Measurements from ENCODE around the gene RNU5D-1.

Gene RNU5D-1

DNA sequence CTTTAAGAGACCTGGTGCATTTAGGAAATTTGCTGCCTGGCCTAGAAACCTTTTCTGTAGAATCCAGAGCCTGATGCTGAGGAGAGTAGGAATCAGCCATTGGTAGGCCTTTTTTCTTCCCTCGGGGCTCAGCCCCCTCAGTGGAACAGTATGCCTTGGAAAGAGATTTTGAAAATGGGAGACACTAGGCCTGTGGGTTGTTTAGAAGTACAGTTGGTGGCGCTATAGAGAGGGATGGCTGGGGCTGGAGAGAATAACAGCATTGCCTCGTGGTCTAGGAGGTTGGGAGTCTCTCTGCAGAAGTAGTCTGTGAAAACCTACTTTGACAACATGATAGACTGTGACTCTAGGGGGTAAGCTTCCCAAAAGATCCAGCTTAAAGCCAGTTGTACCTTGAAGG is 16.9 kb upstream of the RNU5D-1 start:
- no peak overlapping the region for H3K4me3 ChIP-seq (ENCODE audit: low read length)

DNA sequence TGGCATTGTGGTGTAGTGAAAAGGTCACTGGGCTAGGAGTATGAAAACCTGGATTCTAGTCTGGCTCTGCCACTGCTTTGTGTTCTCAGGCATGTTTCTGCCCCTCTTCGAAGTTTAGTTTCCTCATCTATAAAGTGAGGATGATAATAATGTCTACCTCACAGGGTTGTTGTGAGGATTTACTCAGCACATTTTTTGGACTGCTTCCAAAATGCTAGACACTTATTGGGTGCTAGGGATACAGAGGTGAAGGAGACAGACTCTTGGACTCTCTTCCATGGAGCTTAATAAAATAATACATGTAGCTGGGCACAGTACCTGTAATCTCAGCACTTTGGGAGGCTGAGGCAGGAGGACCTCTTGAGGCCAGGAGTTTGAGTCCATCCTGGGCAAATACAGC is 12.2 kb upstream of the RNU5D-1 start:
- TF ChIP-seq ZNF274 (IDR thresholded peaks at IDR 0.05; ENCODE audit: low read depth, low read length) = no peak
- H3K4me3 ChIP-seq (ENCODE audit: low read length) = no peak overlapping the region

More for the DNA sequence above, 16.9 kb upstream of the RNU5D-1 start:
- no peak for TF ChIP-seq ZNF274 (IDR thresholded peaks at IDR 0.05; ENCODE audit: low read depth, low read length)

DNA sequence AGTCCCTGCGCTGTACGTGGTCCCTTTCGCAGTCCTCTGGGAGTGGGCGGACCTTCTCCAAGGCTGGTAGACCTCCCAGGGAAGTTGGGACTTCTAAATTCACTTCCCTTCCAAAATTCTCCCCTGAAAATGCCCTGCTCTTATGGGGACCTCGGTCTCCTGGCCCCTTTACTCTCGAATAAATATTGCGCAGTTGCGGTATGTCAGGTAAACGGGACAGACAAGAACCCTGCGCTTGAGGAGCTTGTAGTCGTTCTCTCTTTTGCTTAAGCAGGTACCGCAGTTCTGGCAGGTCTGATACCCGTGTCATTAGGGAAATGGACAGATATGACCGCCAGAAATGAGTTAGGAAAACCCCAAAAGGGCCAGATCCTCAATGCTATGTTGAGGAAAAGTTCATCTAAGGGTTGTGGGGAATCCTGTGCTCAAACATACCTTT is 9.2 kb upstream of the RNU5D-1 start:
- peak overlapping the region; percentile 93 for H3K4me3 ChIP-seq (ENCODE audit: low read length)
- TF ChIP-seq ZNF274 (IDR thresholded peaks at IDR 0.05; ENCODE audit: low read depth, low read length) = no peak

DNA sequence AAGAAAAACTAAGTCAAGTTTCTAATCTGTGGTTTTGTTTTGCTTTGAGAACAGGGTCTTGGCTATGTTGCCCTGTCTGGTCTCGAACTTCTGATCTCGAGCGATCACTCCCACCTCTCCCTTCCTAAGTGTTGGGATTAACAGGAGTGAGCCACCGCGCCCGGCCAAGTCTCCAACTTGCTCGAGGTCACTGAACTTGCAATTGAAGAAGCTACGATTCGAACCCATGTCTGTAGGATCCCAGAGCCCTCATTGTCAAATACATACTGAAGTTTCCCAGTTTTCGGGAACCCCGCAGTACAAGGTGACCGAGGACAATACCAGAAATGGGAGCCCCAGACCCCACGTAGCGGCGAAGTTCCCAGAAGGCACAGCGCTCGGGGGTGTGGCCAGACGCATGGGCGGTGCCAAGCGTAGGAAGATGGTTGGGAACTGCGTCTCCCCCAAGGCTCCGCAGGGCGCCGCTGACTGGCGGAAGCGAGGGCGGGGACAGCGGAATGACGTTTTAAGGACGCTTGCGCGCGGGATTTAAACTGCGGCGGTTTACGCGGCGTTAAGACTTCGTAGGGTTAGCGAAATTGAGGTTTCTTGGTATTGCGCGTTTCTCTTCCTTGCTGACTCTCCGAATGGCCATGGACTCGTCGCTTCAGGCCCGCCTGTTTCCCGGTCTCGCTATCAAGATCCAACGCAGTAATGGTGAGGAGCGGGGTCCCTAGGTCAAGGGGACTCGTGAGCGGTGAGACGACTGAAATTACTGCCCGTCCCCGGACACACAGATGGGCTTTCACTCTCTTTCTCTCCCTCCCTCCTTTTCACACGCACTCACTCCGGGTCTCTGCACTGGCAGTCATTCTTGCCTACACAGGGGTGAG is 8.6 kb upstream of the RNU5D-1 start, which contains the start of gene KIF2C:
Gene KIF2C (plus strand): TSS at position 531 of the 872 bp plus-strand sequence. CDS start 96 bp downstream, at position 627.
- TF ChIP-seq ZNF274 (IDR thresholded peaks at IDR 0.05; ENCODE audit: low read depth, low read length) = no peak

DNA sequence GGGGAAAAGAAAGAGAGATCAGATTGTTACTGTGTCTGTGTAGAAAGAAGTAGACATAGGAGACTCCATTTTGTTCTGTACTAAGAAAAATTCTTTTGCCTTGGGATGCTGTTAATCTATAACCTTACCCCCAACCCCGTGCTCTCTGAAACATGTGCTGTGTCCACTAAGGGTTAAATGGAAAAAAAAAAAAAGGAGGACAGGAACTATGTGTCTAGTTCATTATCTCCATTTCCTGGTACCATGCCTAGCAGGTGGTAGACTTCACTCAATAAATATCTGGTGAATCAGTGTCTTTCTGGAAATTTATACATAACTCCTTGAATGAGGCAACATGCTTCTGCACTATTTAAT is 8.0 kb upstream of the RNU5D-1 start:
- peak overlapping the region; percentile 87 for H3K4me3 ChIP-seq (ENCODE audit: low read length)

More for the DNA sequence above, 8.6 kb upstream of the RNU5D-1 start, which contains the start of gene KIF2C:
- peak within 1 kb of the TSS; percentile 93 for H3K4me3 ChIP-seq (ENCODE audit: low read length)

GRCh38 chr1:44735992-44736391 is 5.0 kb upstream of the RNU5D-1 start:
- TF ChIP-seq ZNF274 (IDR thresholded peaks at IDR 0.05; ENCODE audit: low read depth, low read length) = no peak
- H3K4me3 ChIP-seq (ENCODE audit: low read length) = no peak overlapping the region

DNA sequence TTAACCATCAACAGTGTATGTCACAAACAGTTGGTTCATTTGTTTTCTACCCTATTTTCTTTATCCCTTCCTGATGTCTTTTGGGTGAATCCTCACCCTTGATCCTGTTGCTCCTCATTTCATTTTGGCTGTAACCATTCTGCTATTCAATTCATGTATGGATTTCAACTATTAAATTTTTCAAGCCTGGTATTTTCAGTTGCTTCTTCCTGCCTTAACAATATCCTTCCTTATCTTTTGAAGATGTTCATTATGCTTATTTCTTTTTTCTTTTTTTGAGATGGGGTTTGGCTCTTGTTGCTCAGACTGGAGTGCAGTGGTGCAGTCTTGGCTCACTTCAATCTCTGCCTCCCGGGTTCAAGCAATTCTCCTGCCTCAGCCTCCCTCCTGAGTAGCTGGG is 2.8 kb upstream of the RNU5D-1 start:
- no peak overlapping the region for H3K4me3 ChIP-seq (ENCODE audit: low read length)
- no peak for TF ChIP-seq ZNF274 (IDR thresholded peaks at IDR 0.05; ENCODE audit: low read depth, low read length)

- no peak overlapping the region for H3K4me3 ChIP-seq (ENCODE audit: low read length)
- TF ChIP-seq ZNF274 (IDR thresholded peaks at IDR 0.05; ENCODE audit: low read depth, low read length) = no peak
Measured at GRCh38 chr1:44733365-44733764, 2.4 kb upstream of the RNU5D-1 start.

DNA sequence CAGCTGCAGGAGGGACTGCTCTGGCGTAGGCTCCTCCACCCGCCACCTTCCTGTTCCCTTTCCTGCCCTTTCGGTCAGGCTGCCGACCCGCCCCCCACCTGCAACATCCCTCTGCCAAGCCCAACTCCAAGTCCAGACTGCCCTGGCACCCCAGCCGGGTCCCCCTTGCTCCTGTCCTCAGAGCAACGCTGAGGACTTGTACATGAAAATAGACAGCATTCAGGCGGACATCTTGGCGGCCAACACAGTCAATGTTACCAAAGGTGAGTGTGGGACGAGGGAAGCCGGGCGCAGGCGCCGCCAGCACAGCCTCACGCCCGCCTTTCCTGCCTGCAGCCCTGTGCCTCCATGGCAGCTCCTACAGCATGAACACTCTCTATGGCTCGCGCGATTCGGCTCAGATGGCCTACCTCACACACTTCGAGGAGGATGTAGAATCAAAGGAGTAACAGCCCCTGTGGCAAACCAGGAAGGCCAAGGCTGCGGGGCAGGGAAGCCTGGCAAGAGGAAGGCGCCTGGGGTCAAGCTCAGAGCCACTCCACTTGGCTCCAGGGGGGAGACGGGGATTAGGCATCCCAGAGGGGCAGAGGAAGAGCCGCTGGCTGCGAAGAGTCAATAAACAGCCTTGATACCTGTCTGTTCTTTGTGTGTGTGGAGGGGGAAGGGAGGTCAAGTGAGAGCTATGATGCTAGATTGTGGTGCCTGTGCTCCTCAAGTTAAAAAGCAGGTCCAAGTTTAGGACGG is 5.8 kb downstream of the RNU5D-1 start:
- no peak for TF ChIP-seq ZNF274 (IDR thresholded peaks at IDR 0.05; ENCODE audit: low read depth, low read length)
- no peak overlapping the region for H3K4me3 ChIP-seq (ENCODE audit: low read length)

- no peak for TF ChIP-seq ZNF274 (IDR thresholded peaks at IDR 0.05; ENCODE audit: low read depth, low read length)
- no peak overlapping the region for H3K4me3 ChIP-seq (ENCODE audit: low read length)
Measured at GRCh38 chr1:44724296-44724954, 6.5 kb downstream of the RNU5D-1 start.

DNA sequence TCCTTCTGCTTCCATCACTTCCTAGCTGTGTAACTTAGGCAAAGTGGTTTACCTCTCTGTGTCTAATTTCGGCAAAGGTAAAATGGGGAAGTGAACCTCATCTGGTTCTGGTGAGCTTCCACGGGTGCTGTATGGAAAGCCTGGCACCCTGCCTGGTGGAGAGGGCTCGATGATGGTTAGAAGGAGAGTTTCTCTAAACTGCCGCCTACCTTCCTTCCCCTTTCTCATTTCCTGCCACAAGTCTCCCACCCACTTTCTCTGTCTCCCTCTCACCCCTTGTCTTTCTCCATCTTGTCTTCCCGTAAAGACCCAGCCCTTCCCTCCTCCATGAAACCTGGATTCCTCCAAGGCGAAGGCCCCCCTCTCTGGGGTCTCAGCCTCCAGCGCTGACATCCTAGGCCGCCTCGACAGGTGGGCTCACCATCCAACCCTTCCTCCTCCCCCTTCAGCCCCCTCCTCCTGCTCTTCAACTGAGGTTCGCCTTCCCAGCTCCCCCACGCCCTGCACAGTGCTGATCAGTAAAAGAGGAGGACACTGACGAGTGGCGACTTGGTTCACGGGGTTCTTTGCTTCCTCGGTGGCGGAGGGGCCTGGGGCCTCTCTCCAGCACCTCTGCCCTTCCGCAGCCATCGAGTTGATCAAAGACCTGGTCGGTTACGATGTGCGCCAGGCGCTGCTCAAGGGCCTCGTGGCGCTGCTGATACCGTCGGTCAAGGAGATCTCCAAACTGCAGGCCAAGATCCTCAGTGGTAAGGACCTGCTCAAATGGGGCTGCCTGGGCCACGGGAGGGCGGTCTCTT is 7.3 kb downstream of the RNU5D-1 start:
- TF ChIP-seq ZNF274 (IDR thresholded peaks at IDR 0.05; ENCODE audit: low read depth, low read length) = no peak
- H3K4me3 ChIP-seq (ENCODE audit: low read length) = peak overlapping the region; percentile 35; the same call in 1 of the 2 replicates

- peak overlapping the region; percentile 35; the same call in 1 of the 2 replicates for H3K4me3 ChIP-seq (ENCODE audit: low read length)
- no peak for TF ChIP-seq ZNF274 (IDR thresholded peaks at IDR 0.05; ENCODE audit: low read depth, low read length)
Measured at GRCh38 chr1:44723064-44723463, 7.9 kb downstream of the RNU5D-1 start.

GRCh38 chr1:44721485-44722361 is 9.2 kb downstream of the RNU5D-1 start:
- no peak overlapping the region for H3K4me3 ChIP-seq (ENCODE audit: low read length)
- TF ChIP-seq ZNF274 (IDR thresholded peaks at IDR 0.05; ENCODE audit: low read depth, low read length) = no peak

Data from GM08714 (cell line).